Endodermal cell (in vitro differentiated cells): ENCODE results near the gene MOV10L1. TPM values are rescaled to one million over a fixed set of nuclear protein-coding genes. Genes with fewer than 3 reads are reported as not detected.

Experiments used
- DNase-seq: peaks from one replicate; pipeline ENCODE4 v3.0.0-alpha.2; 2017
- H3K27ac ChIP-seq: 2 replicates; pipeline ENCODE4 v1.5.1; 2013; ENCODE audit warnings: mild to moderate bottlenecking, low read depth, low read length, moderate library complexity
- H3K27me3 ChIP-seq: 2 replicates; pipeline ENCODE4 v1.6.1; 2013; ENCODE audit warnings: mild to moderate bottlenecking, low read length, moderate library complexity; ENCODE audit not compliant: insufficient read depth, control insufficient read depth, poor library complexity, severe bottlenecking
- H3K36me3 ChIP-seq: 2 replicates; pipeline ENCODE4 v1.7.0; 2013; ENCODE audit warnings: mild to moderate bottlenecking, low read length, moderate library complexity; ENCODE audit not compliant: control insufficient read depth, insufficient read depth
- H3K4me1 ChIP-seq: one replicate; pipeline ENCODE4 v1.7.0; 2013; ENCODE audit warnings: low read length; ENCODE audit not compliant: control insufficient read depth, insufficient read depth
- H3K4me3 ChIP-seq: 2 replicates; pipeline ENCODE4 v1.5.1; 2013; ENCODE audit warnings: mild to moderate bottlenecking, low read length, moderate library complexity
- H3K9ac ChIP-seq: 2 replicates; pipeline ENCODE4 v1.6.1; 2013; ENCODE audit warnings: mild to moderate bottlenecking, low read length, moderate library complexity; ENCODE audit not compliant: poor library complexity, severe bottlenecking; ENCODE audit errors: extremely low read depth
- H3K9me3 ChIP-seq: 2 replicates; pipeline ENCODE4 v1.6.1; 2013; ENCODE audit warnings: mild to moderate bottlenecking, low read length, moderate library complexity; ENCODE audit not compliant: control insufficient read depth
- H3K27ac Mint-ChIP-seq: 2 replicates; pipeline ENCODE4 v1.8.0; 2020; ENCODE audit warnings: mixed read lengths
- H3K27me3 Mint-ChIP-seq: 2 replicates; pipeline ENCODE4 v1.8.0; 2021; ENCODE audit warnings: mild to moderate bottlenecking, mixed read lengths; ENCODE audit not compliant: insufficient read depth
- H3K36me3 Mint-ChIP-seq: 2 replicates; pipeline ENCODE4 v1.8.0; 2020; ENCODE audit warnings: low read depth, mixed read lengths
- H3K4me1 Mint-ChIP-seq: 2 replicates; pipeline ENCODE4 v1.8.0; 2020; ENCODE audit warnings: mixed read lengths
- H3K4me3 Mint-ChIP-seq: 2 replicates; pipeline ENCODE4 v1.8.0; 2020; ENCODE audit warnings: mild to moderate bottlenecking, moderate library complexity, mixed read lengths
- H3K9me3 Mint-ChIP-seq: 2 replicates; pipeline ENCODE4 v1.8.0; 2020; ENCODE audit warnings: mild to moderate bottlenecking, mixed read lengths
- CTCF ChIP-seq: fragments of 200-600 bp; sonication (generic); conservative IDR thresholded peaks from 2 replicates; pipeline ENCODE4 v1.5.0; 2021; ENCODE audit warnings: antibody characterized with exemption, mild to moderate bottlenecking
- WGBS, 2 experiments: methylation state at CpG; one replicate each; pipeline versions ENCODE4 v1.1.5 to v1.1.7; 2013; ENCODE audit warnings: missing lambda C conversion rate in 2 of 2, mixed read lengths in 1 of 2; ENCODE audit not compliant: insufficient coverage in 1 of 2, insufficient read length in 1 of 2; 5-methylcytosine and 5-hydroxymethylcytosine counted together
- total RNA-seq, 2 donors: library from RNA; stranded (reverse); fragmentation: NEBNext Ultra II Directional in 1 of 2; extraction: Animal tissue kit (Norgen Biotek cat#: 25700) in 1 of 2; gene quantifications; 2 replicates in 1 of 2; 3 replicates in 1 of 2; pipeline ENCODE4 v1.2.1, GENCODE V29; 2021

Gene MOV10L1
- total RNA-seq, 2 donors from 2014 or later, result 0.31 TPM; not detected in 1

DNA sequence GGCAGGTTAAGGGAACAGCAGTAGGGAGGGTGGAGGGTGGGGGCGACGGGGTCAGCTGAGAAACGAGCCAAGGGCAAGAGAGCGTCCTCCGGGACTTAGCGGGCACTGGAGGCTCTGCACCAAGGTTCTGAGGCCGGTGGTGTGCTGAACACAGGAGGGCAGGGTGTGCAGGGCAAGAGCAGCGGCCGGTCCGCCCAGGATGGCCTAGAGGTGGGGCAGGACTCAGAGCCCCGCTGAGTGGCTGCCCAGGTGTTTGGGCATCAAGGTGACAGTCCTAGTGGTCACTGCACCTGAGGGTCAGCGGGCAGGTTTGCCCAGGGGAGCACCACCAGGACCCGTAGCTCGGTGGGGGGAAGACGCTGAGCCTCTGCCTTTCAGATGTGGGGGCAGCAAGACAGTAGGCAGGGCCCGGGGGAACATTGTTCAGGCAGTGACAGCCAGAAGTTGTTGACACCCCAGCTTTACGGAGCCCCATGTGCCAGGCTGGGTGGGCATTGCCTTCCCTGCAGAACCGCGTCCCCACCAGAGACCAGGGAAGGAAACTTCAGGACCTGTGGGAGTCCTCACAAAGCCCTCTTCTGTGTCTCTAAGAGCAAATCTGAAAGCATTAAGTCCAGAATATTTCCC is 27.2 kb upstream of the MOV10L1 start:
- 94 to 95% methylated on average over 15 to 19 of the region's 19 CpGs for WGBS, 2 experiments
- no peak overlapping the region for H3K27ac Mint-ChIP-seq
- Histone ChIP-seq H3K4me3 (no peak overlapping the region), H3K9ac (no peak overlapping the region), H3K27me3 (peaks cover 12% of the 10 kb centered on the region), H3K9me3 (no peaks in the 10 kb centered on the region), H3K4me1 (peaks cover 4% of the 10 kb centered on the region), H3K36me3 (no peaks in the 10 kb centered on the region), H3K27ac (no peak overlapping the region)
- no peaks in the 10 kb centered on the region for H3K9me3 Mint-ChIP-seq
- no peaks in the 10 kb centered on the region for H3K36me3 Mint-ChIP-seq
- no peak for TF ChIP-seq CTCF
- peaks cover 10% of the 10 kb centered on the region for H3K27me3 Mint-ChIP-seq
- no peak for DNase-seq
- no peak overlapping the region for H3K4me3 Mint-ChIP-seq
- peaks cover 12% of the 10 kb centered on the region for H3K4me1 Mint-ChIP-seq

DNA sequence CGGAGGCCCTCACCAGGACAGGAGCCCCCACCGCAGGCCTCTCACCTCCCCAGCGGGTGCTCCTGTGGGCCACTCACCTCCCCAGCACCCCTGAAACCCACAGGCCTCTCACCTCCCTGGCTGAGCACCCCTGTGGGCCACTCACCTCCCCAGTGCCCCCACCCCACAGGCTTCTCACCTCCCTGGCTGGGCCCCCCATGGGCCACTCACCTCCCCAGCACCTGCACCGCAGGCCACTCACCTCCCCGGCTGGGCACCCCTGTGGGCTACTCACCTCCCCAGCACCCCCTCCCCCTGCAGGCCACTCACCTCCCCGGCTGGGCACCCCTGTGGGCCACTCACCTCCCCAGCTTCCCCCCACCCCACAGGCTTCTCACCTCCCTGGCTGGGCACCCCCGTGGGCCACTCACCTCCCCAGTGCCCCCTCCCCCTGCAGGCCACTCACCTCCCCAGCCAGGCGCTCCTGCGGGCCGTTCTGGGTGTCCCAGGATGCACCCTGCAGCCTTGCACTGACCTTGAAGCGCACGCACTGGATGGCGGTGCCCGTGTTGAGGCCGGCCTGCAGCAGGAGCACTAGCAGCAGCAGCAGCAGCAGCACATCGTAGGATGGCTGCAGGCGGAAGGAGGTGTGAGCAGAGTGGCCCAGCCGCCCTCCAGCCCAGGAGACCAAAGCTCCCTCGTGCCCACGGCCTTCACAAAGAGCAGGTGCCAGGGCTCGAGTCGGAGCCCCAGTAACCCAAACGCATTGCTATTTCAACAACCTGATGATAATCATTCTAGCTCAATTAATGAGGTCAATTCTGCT is 26.0 kb upstream of the MOV10L1 start:
- Mint-ChIP-seq H3K36me3 (no peaks in the 10 kb centered on the region), H3K27me3 (peaks cover 6% of the 10 kb centered on the region), H3K9me3 (no peaks in the 10 kb centered on the region), H3K4me3 (no peak overlapping the region), H3K27ac (no peak overlapping the region), H3K4me1 (peaks cover 12% of the 10 kb centered on the region)
- Histone ChIP-seq H3K27ac (no peak overlapping the region), H3K9ac (no peak overlapping the region), H3K9me3 (no peaks in the 10 kb centered on the region), H3K27me3 (peaks cover 3% of the 10 kb centered on the region), H3K4me1 (peaks cover 3% of the 10 kb centered on the region), H3K36me3 (no peaks in the 10 kb centered on the region), H3K4me3 (no peak overlapping the region)
- DNase-seq, result no peak
- no peak for TF ChIP-seq CTCF
- 89 to 93% methylated on average over 9 to 22 of the region's 23 CpGs for WGBS, 2 experiments

- H3K4me3 Mint-ChIP-seq, result no peak overlapping the region
- H3K4me3 ChIP-seq, result no peak overlapping the region
- no peak for DNase-seq
- WGBS, 2 experiments, result 83 to 95% methylated on average over 12 to 18 of the region's 18 CpGs
- H3K27ac Mint-ChIP-seq, result no peak overlapping the region
- peaks cover 3% of the 10 kb centered on the region for H3K27me3 Mint-ChIP-seq
- no peaks in the 10 kb centered on the region for H3K27me3 ChIP-seq
- no peaks in the 10 kb centered on the region for H3K4me1 ChIP-seq
- no peak for TF ChIP-seq CTCF
- H3K9me3 Mint-ChIP-seq, result no peaks in the 10 kb centered on the region
- no peak overlapping the region for H3K9ac ChIP-seq
- no peak overlapping the region for H3K27ac ChIP-seq
- H3K9me3 ChIP-seq, result no peaks in the 10 kb centered on the region
- H3K36me3 ChIP-seq, result no peaks in the 10 kb centered on the region
- no peaks in the 10 kb centered on the region for H3K36me3 Mint-ChIP-seq
- peaks cover 5% of the 10 kb centered on the region for H3K4me1 Mint-ChIP-seq
These were observed 25.4 kb upstream of the MOV10L1 start for GRCh38 chr22:50064453-50064852.
